Panc1 (cell line): ENCODE measurements around the gene LEKR1.

Experiments used
- POLR2AphosphoS5 ChIP-seq: IDR thresholded peaks from 2 replicates; pipeline ENCODE4 v1.6.1; 2012; ENCODE audit warnings: mild to moderate bottlenecking, low read depth, low read length, moderate library complexity
- REST ChIP-seq, 2 experiments: IDR thresholded peaks; 2 replicates each; pipeline ENCODE4 v1.6.1; 2011 to 2012; ENCODE audit warnings: low read depth in 2 of 2, control low read depth in 1 of 2, low read length in 1 of 2, mild to moderate bottlenecking in 1 of 2, moderate library complexity in 1 of 2; ENCODE audit not compliant: insufficient read depth in 1 of 2
- SIN3A ChIP-seq: IDR thresholded peaks from 2 replicates; pipeline ENCODE4 v1.6.1; 2012; ENCODE audit warnings: low read depth, mild to moderate bottlenecking, low read length, moderate library complexity, borderline replicate concordance; ENCODE audit not compliant: insufficient read depth
- TCF7L2 ChIP-seq: IDR thresholded peaks from 2 replicates; pipeline ENCODE4 v1.6.1; 2011; ENCODE audit warnings: mild to moderate bottlenecking, low read depth, low read length, inconsistent platforms
- TF ChIP-seq, protein P1 (sequence below): fragments of 450-650 bp; IDR thresholded peaks from 2 replicates; pipeline ENCODE4 v1.5.1; 2017; ENCODE audit warnings: mild to moderate bottlenecking

- TF ChIP-seq, protein P1, sequence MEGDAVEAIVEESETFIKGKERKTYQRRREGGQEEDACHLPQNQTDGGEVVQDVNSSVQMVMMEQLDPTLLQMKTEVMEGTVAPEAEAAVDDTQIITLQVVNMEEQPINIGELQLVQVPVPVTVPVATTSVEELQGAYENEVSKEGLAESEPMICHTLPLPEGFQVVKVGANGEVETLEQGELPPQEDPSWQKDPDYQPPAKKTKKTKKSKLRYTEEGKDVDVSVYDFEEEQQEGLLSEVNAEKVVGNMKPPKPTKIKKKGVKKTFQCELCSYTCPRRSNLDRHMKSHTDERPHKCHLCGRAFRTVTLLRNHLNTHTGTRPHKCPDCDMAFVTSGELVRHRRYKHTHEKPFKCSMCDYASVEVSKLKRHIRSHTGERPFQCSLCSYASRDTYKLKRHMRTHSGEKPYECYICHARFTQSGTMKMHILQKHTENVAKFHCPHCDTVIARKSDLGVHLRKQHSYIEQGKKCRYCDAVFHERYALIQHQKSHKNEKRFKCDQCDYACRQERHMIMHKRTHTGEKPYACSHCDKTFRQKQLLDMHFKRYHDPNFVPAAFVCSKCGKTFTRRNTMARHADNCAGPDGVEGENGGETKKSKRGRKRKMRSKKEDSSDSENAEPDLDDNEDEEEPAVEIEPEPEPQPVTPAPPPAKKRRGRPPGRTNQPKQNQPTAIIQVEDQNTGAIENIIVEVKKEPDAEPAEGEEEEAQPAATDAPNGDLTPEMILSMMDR: no peak
- TF ChIP-seq SIN3A: no peak
- no peak for TF ChIP-seq POLR2AphosphoS5
- TF ChIP-seq REST (IDR thresholded peaks at IDR 0.05; ENCODE audit: insufficient read depth in 1 of 2, low read depth in 2 of 2, low read length in 1 of 2): no peak
- TF ChIP-seq TCF7L2: no peak
Observed at GRCh38 chr3:156812521-156813335, 13.4 kb upstream of the LEKR1 start.
